SK-N-MC (cell line): ENCODE data around the gene SWI5.
"Not testable (repeated sequence)": the region's sequence is repeated elsewhere in the genome, so short reads cannot be mapped to it uniquely, and the experiment has no call there.

Experiments
- DNase-seq: peaks from one replicate; pipeline ENCODE4 v3.0.0-alpha.2; 2011; ENCODE audit warnings: low read depth, low spot score
- H3K27ac ChIP-seq: fragments of 200-600 bp; sonication (generic); 2 replicates; pipeline ENCODE4 v1.5.1; 2016; ENCODE audit warnings: mixed run types
- H3K36me3 ChIP-seq: fragments of 200-600 bp; sonication (generic); 2 replicates; pipeline ENCODE4 v1.6.1; 2017; ENCODE audit warnings: antibody characterized with exemption, low read length, mixed read lengths; ENCODE audit not compliant: insufficient read depth
- H3K4me3 ChIP-seq: fragments of 200-600 bp; sonication (generic); 2 replicates; pipeline ENCODE4 v1.5.1; 2016
- H3K9ac ChIP-seq: fragments of 200-600 bp; sonication (generic); 2 replicates; pipeline ENCODE4 v1.8.0; 2017; ENCODE audit warnings: mixed run types, mixed read lengths; ENCODE audit not compliant: insufficient read length
- H3K9me3 ChIP-seq: fragments of 200-600 bp; sonication (generic); 2 replicates; pipeline ENCODE4 v1.6.1; 2017; ENCODE audit warnings: low read depth, mild to moderate bottlenecking, antibody characterized with exemption, low read length, moderate library complexity, mixed read lengths
- EZH2 ChIP-seq: fragments of 200-600 bp; sonication (generic); IDR thresholded peaks from one replicate; pipeline ENCODE4 v1.6.1; 2017; ENCODE audit warnings: antibody characterized with exemption
- FOXP2 ChIP-seq: optimal IDR thresholded peaks from 2 replicates; pipeline ENCODE3; 2011; ENCODE audit warnings: mild to moderate bottlenecking, moderate library complexity; ENCODE audit not compliant: insufficient read depth; ENCODE audit errors: extremely low read length, control extremely low read depth
- POLR2AphosphoS5 ChIP-seq: IDR thresholded peaks from 2 replicates; pipeline ENCODE4 v1.6.1; 2012; ENCODE audit warnings: mild to moderate bottlenecking, low read depth, low read length, borderline replicate concordance

SWI5 gene

GRCh38 chr9:128266868-128267590 is 9.0 kb upstream of the SWI5 start:
- H3K27ac ChIP-seq: no peak overlapping the region
- peaks cover 13% of the 10 kb centered on the region for H3K36me3 ChIP-seq
- no peak overlapping the region for H3K9ac ChIP-seq
- no peak for DNase-seq
- H3K4me3 ChIP-seq: no peak overlapping the region
- TF ChIP-seq FOXP2 (no peak), EZH2 (no peak), POLR2AphosphoS5 (no peak)
- H3K9me3 ChIP-seq: no peaks in the 10 kb centered on the region

DNA sequence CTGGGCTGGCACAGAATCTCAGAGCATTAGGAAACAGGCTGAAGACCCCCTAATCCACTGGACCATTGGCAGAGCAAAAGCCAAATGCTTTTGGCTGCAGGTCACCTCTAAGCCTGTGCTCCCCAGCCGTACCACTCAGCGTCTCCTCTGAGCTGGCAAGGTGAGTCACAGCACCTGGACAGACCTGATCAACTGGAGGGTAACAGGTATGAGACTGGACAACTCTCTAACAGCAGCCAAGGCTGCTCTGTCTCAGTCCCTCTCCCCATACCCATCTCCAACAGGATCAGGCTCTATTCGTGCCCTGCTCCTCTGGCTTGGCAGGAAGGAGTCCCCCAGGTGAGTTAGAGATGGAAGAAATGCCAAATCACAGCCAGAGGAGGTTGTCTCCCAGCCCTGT is 5.0 kb upstream of the SWI5 start:
- Histone ChIP-seq H3K9ac (no peak overlapping the region), H3K9me3 (no peaks in the 10 kb centered on the region), H3K27ac (no peak overlapping the region), H3K4me3 (no peak overlapping the region), H3K36me3 (peaks cover 24% of the 10 kb centered on the region)
- DNase-seq: no peak
- TF ChIP-seq FOXP2: no peak
- no peak for TF ChIP-seq POLR2AphosphoS5
- no peak for TF ChIP-seq EZH2

- no peak for DNase-seq
- no peaks in the 10 kb centered on the region for H3K9me3 ChIP-seq
- H3K4me3 ChIP-seq: no peak overlapping the region
- no peak for TF ChIP-seq EZH2
- no peak for TF ChIP-seq FOXP2
- TF ChIP-seq POLR2AphosphoS5: no peak
- H3K36me3 ChIP-seq: peaks cover 24% of the 10 kb centered on the region
- H3K27ac ChIP-seq: no peak overlapping the region
- no peak overlapping the region for H3K9ac ChIP-seq
These were observed 4.6 kb upstream of the SWI5 start for GRCh38 chr9:128271512-128271911.

DNA sequence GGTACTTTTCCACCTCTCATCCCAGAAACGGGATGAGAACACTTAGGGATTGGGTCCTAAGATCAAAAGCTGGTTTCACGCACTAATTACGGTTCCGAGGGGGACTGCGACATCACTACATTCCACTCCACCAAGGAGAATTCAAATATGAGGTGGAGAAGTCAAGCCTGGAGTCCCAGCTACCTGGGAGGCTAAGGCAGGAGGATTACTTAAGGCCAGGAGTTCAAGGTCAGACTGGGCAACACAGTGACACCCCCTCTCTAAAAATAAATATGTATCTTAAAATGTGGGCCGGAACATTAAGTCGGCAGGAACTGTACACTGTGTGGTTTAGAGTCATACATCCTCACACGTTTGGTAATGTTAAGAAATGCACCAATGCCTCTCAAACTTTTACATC is 1.8 kb upstream of the SWI5 start:
- no peak overlapping the region for H3K27ac ChIP-seq
- no peak for TF ChIP-seq FOXP2
- no peak for TF ChIP-seq POLR2AphosphoS5
- TF ChIP-seq EZH2: no peak
- DNase-seq: no peak
- H3K36me3 ChIP-seq: peaks cover 24% of the 10 kb centered on the region
- H3K9ac ChIP-seq: peak overlapping the region; percentile 88
- peak overlapping the region; percentile 97; the same call in 1 of the 2 replicates for H3K4me3 ChIP-seq
- H3K9me3 ChIP-seq: no peaks in the 10 kb centered on the region

GRCh38 chr9:128275198-128276007 is 673 bp upstream of the SWI5 start, which contains the start of gene GOLGA2:
Gene GOLGA2, minus strand, starts transcription at chr9:128276007. Its CDS starts 31 bp downstream, at chr9:128275976.
- no peak for TF ChIP-seq EZH2
- TF ChIP-seq POLR2AphosphoS5: no peak
- no peak for TF ChIP-seq FOXP2

DNA sequence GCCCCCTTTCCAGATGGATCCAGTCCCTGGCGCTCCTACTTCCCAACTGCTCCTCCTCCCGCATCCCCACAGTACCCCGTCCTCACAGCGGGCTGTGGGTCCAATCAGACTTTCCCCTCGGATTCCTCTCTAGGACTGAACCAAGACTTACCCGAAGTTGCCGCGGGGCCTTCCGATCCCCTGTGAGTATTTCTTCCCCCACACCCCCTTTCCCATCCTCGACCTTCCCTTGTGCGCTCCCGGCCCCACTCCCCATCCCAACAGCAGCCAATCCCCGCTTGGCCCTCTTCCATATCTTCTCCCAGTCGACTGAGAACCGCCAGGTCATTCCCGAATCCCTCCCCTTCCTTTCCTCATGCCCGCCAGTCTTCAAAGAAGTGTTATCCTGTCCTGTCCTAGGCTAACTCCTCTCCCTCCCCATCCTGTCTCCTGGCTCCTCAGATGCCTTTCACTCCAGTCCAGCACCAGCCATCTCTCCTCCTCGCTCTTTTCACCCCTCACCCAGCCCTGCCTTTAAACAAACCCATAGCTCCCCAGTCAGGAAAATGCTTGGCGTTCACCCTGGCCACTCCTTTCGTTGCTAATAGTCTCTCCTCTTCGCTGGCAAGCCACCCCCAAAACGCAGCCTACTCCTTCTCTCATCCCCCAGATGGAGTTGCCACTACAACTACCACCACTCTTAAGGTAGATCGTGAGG is 646 bp downstream of the SWI5 start:
- no peaks in the 10 kb centered on the region for H3K9me3 ChIP-seq
- peaks cover 19% of the 10 kb centered on the region for H3K36me3 ChIP-seq
- TF ChIP-seq EZH2: no peak
- TF ChIP-seq POLR2AphosphoS5: no peak
- TF ChIP-seq FOXP2: no peak
- H3K4me3 ChIP-seq: peak overlapping the region; percentile 97
- DNase-seq: no peak
- peak overlapping the region; percentile 75; the same call in 1 of the 2 replicates for H3K27ac ChIP-seq
- H3K9ac ChIP-seq: peak overlapping the region; percentile 95

More at GRCh38 chr9:128275198-128276007, 673 bp upstream of the SWI5 start, which contains the start of gene GOLGA2:
- peak within 1 kb of the TSS; percentile 75 for H3K27ac ChIP-seq
- peak within 1 kb of the TSS; percentile 95 for H3K9ac ChIP-seq
- DNase-seq: no peak
- peak within 1 kb of the TSS; percentile 97 for H3K4me3 ChIP-seq
- H3K36me3 ChIP-seq: peaks cover 24% of the 10 kb centered on the region
- no peaks in the 10 kb centered on the region for H3K9me3 ChIP-seq

- not testable (repeated sequence) for H3K27ac ChIP-seq, H3K9ac ChIP-seq, H3K36me3 ChIP-seq, H3K4me3 ChIP-seq, DNase-seq, H3K9me3 ChIP-seq
These were observed 3.3 kb downstream of the SWI5 start for GRCh38 chr9:128279088-128280073.

DNA sequence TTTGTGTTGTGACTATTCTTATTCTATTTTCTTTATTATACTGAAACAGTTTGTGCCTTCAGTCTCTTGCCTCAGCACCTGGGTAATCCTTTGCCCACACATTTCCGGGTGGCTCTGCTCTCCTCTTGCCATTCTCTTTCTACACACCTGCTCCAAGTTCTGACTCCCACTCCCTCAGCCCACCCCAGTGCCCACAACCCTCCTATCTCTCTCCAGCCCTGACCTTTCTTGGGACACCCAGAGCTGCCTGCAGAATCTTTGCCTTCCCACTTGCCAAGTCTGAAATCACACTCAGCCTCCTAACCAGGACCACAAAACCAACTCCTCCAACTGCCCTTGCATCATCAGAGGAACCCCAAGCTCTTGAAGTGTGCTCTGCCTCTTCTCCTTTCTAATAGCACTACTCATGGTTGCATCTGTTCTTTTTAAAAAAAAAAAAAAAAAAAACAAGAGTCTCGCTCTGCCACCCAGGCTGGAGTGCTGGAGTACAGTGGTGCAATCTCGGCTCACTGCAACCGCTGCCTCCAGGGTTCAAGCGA is 4.1 kb downstream of the SWI5 start:
- no peaks in the 10 kb centered on the region for H3K9me3 ChIP-seq
- no peak overlapping the region for H3K4me3 ChIP-seq
- no peaks in the 10 kb centered on the region for H3K36me3 ChIP-seq
- TF ChIP-seq EZH2: no peak
- no peak for TF ChIP-seq POLR2AphosphoS5
- no peak for TF ChIP-seq FOXP2
- no peak overlapping the region for H3K27ac ChIP-seq
- H3K9ac ChIP-seq: no peak overlapping the region
- DNase-seq: no peak
